HG03432 (cell line): ENCODE measurements around the gene HTRA3.

Source experiments
- ATAC-seq: cut with Tn5 transposase; IDR thresholded peaks from one replicate; pipeline ENCODE4 v1.9.1; 2021; ENCODE audit warnings: mild to moderate bottlenecking, moderate library complexity; ENCODE audit not compliant: unreplicated experiment

The HTRA3 gene

GRCh38 chr4:8278421-8279287 lies 9.1 kb downstream of the HTRA3 start:
- ATAC-seq: no peak

GRCh38 chr4:8279321-8280157 lies 10.0 kb downstream of the HTRA3 start:
- no peak for ATAC-seq

GRCh38 chr4:8280158-8280875 lies 10.8 kb downstream of the HTRA3 start:
- no peak for ATAC-seq

- ATAC-seq: no peak
Observed at GRCh38 chr4:8280876-8281440, 11.4 kb downstream of the HTRA3 start.

GRCh38 chr4:8281519-8282133 lies 12.1 kb downstream of the HTRA3 start:
- ATAC-seq: no peak

GRCh38 chr4:8282134-8282641 lies 12.6 kb downstream of the HTRA3 start:
- no peak for ATAC-seq

GRCh38 chr4:8282742-8283141 lies 13.2 kb downstream of the HTRA3 start:
- ATAC-seq: no peak

GRCh38 chr4:8283161-8283560 lies 13.6 kb downstream of the HTRA3 start:
- ATAC-seq: no peak

- no peak for ATAC-seq
Observed at GRCh38 chr4:8283631-8284121, 14.1 kb downstream of the HTRA3 start.

- no peak for ATAC-seq
Observed at GRCh38 chr4:8284391-8284790, 14.8 kb downstream of the HTRA3 start.

GRCh38 chr4:8285143-8285975 lies 15.8 kb downstream of the HTRA3 start:
- ATAC-seq: no peak

- ATAC-seq: no peak
Observed at GRCh38 chr4:8285976-8286718, 16.6 kb downstream of the HTRA3 start.

GRCh38 chr4:8286719-8287342 lies 17.3 kb downstream of the HTRA3 start:
- ATAC-seq: no peak

GRCh38 chr4:8287343-8288280 lies 18.1 kb downstream of the HTRA3 start:
- ATAC-seq: no peak

- ATAC-seq: no peak
Observed at GRCh38 chr4:8289151-8289750, 19.7 kb downstream of the HTRA3 start.

GRCh38 chr4:8289956-8290700 lies 20.6 kb downstream of the HTRA3 start:
- no peak for ATAC-seq
